NK-92 (cell line): ENCODE data around the gene TMEM131.

Experiments used
- DNase-seq: peaks from one replicate; lab custom pipeline; 2025; ENCODE audit not compliant: unreplicated experiment; lab: John Stamatoyannopoulos, UW

TMEM131 gene

DNA sequence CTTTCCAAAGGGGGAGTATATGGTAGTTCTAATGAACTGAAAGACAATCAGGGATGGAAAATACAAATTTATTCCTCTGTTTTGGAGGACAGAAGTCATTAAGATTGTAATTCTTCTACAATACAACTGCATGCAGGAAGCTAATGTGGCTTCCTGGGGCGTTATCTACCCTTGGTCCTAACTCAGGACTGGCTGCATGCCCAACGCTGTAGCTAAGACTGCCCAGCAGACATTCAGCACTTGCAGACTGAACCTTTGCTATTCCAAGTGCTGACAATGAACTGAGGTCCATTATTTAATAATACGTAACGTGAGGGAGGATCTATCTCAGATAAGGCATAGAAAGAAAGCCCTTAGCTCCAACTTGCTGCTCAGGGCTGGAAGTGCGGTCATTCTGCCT is 229.2 kb downstream of the TMEM131 start:
- DNase-seq, result no peak

DNA sequence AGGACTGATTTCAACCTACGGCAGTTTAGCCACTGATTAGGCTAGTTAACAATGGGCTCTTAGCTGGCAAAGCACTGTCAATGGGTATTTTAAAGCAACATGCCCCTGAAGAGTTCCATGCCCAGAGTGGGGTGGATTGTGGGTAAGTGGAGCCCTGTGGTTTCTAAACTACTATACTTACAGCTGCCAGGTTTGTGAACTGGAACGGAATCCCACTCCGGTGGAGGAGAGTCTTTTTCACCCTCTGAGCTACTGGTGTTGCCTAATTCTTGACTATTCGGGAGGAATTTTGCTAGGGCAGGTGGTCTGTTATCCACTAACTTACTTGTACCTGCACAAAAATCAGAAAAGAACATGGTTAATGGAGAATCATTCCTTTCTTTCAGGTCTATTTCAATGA is 229.8 kb downstream of the TMEM131 start:
- DNase-seq, result no peak

DNA sequence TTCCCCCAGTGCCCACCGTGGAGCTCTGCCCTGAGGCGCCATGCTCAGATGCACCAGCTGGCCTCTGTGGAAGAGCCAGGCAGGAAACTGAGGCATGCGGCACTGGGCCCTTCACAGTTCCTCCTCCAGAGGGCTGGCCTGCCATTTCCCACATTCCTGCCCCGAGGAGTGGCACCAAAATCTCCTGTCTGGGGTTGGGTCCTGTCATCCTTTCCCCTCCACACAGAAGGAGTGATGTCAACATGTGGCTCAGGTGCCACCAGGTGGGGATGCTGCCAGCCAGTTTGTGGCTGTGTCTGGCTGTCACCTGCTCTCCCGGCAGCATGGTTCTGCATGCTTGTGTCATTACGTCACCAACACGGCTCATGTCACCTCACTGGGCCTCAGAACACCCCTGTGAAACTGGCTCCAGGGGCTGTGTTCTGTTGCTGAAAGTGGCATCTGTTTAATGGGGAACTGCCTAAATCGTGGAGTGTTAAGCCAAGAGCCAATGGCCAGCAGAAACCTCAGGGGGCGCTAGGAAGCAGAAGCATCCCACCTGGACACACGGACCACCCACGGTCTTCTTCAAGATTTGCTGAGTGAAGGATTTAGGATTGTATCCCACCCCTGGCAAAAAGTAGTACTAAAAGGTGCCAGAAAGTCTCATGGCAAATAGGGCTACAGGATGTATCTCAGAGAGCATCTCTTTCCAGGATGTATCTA is 231.0 kb downstream of the TMEM131 start:
- DNase-seq, result no peak

DNA sequence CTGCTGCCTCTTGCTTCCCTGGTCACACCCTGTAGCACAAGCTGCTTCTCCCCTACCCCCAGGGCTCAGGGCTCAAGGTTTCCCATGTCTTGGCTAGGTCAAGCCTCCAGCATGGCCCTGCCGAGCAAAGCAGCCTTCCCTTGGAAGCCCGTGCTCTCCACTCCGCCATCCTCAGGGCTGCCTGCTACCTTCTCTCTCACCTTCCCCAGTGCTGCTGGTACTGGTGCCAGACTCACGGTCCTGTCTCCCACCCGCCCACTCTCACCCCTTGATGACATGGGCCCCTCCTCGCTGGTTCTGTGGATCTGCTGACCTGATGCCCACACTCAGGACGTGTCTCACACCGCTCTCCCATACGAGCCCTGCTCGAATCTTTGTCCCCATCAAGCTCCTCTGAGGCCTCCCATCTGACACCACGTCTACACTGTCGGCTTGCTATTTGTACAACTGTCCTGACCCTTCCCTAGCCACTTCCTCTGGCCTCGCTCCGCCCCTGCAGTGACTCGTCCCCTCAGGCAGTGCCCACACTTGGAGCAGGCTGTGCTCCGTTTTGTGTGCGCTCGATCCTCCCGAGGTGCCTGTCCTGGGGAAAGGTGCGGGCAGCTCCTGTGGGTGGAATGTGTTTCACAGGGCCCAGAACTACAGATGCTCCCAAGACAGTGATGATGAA is 232.4 kb downstream of the TMEM131 start:
- no peak for DNase-seq

DNA sequence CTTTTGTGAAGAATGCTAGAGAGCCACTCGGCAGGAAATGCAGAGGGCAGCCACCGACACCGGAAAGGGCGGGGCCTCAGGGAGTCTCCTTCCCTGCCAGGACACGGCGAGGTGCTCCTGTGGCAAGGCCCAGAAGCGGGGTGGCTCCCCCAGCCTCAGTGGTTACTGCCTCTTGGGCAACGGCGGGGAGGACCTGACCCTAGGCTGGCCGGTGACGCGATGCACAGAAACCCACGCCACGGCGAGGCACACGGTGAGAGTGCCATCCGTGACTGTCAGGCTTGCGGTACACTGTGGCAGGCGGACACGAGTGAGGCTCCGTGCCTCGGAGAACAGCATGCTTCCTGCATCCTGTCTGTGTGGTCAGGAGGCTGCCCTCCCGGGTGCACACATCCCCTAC is 234.6 kb downstream of the TMEM131 start:
- DNase-seq, result no peak

DNA sequence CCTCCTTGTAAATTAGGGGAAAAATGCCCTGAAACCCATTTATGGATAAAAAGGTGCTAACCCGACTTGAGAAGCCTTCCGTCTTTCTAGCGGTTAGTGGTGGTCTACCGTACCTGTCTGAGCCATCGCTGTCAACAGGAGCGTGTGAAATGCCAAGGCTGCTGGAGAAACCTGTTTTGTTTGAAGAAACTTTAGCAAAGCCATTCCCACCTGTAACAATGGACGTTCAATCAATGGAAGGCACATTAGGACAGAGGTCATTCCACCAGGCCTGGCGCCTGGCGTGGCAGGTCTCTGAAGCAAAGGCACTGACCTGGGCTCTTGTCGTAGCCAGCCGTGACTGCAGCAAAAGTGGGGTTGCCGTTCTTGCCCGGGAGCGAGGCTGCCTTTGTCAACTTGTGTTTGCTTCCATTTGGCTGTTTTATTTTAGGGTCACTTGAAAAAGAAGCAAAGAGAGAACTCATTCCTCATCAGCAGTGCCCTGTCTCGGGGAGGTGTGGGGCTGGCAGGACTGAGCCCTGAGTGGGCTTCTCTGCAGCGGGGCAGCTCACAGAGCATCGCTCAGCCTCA is 235.2 kb downstream of the TMEM131 start:
- DNase-seq, result no peak

DNA sequence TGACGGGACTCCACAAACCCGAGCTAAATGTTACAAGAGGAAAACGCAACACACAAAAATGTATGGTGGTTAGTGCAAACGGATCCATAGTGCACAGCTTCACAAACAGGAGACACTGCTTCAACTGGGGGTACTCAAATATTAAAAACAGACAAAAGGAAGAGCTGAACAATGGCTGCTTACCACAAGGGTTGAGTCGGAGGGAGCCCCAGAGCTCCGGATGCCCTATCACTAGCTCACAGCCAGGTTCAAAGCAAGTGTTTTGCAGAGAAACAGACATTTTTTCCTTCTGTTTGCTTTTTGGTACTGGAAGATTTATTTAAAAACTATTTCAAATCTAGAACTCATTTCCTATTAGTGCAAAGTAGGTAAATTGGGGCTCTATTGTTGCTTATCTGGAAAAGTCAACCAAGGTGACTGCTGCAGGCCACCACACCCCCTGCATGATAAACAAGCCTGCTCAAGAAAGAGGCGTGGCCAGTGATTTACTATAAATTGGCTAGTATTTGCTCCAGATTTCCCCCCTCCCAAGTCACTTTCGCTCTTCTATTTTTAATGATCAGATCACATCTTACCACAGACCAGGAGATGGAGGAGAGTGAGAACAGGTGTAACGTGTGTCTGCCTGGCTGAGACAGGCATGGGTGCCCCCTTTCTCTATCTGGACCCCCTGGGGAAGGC is 235.9 kb downstream of the TMEM131 start:
- no peak for DNase-seq

DNA sequence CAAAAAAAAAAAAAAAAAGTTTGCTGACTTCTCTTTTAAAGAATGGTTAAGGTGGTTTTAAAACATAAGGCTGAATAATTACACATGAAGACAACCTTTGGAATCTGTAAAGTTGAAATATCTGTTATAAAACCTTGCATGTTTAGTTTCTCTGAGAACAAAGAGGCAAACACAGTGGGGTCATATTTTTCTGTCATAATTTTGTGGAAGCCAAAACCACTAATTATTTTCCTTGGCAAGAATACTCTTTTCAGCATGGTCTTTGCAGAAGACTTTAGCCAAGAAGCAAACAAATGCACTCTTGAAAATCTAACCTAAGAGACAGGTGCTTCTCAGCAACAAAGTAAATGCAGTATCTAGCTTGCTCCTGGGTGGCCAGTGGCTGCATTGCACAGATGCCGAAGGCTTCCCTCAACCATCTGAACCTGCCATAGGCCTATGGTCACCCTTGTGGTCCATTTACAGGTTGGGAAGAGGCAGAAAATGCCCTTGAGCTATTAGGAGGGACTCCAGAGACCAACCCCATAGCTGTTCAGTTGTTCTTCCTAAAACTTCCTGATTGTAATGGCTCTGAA is 237.5 kb downstream of the TMEM131 start:
- no peak for DNase-seq

DNA sequence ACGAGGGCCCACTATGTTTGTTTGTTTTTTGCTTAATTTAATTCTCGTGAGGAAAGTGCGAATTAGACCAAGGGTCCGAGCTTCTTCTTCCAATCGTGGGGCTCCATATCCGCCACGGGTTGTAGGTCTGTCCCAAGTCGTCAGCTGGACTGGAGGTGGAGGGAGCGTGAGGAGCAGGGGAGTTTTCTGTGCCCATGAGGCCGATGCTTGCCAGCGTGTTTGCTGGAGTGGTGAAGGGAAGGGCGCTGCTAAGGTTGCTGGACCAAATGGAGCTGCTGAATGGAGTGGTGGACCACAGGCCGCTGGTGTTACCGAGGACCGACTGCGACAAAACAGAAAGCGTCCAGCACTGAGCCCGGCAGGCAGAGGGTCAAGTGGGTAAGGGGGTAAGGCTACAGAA is 238.7 kb downstream of the TMEM131 start:
- DNase-seq, result no peak

DNA sequence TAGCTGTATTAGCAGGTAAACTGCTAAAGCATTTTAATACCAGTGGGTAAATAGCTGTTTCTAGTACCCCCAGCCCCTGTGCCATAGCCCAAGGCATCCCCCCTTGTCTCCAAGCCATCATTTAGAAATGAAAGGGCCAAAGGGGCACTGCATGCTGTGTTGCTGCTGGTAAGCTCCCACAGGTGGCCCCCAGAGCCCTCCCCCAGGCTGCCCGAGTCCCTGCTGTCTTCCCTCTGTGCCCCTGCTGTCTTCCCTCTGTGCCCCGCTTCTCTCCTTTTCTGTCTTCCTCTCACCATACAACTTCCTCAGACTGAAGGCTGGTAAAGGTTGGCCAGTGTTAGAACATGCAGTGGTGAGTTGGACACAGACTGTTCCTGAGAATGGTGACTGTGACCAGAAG is 240.3 kb downstream of the TMEM131 start:
- no peak for DNase-seq

DNA sequence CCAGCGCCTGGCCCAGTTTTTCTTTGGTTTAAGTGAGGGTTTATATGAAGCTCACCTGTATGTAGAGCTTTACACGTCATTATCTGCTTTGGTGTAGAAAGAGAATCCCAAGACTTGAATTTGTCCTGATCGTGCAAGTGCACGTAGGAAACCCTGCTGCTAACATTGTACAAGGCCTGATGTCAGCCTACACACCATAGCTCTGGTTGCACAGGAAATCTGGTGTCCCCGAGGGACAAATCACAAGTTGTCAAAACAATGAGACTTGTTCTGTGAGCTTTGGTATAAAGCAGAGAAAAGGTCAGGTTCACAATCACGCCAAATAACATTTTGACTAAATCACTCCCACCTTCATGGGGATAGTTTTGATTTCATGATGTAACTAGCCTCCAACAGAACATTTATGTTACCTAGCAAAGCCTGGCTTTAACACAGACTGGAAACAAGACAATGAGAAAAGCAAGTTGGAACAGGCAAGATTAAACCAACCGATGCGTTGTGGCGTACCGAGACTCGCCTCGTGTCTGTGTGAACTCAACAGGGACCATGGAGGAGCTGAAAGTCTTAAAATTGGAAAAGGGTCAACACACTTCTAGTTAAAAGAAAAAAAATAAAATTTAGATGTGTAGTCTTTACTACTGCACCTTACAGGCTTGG is 240.9 kb downstream of the TMEM131 start:
- no peak for DNase-seq

DNA sequence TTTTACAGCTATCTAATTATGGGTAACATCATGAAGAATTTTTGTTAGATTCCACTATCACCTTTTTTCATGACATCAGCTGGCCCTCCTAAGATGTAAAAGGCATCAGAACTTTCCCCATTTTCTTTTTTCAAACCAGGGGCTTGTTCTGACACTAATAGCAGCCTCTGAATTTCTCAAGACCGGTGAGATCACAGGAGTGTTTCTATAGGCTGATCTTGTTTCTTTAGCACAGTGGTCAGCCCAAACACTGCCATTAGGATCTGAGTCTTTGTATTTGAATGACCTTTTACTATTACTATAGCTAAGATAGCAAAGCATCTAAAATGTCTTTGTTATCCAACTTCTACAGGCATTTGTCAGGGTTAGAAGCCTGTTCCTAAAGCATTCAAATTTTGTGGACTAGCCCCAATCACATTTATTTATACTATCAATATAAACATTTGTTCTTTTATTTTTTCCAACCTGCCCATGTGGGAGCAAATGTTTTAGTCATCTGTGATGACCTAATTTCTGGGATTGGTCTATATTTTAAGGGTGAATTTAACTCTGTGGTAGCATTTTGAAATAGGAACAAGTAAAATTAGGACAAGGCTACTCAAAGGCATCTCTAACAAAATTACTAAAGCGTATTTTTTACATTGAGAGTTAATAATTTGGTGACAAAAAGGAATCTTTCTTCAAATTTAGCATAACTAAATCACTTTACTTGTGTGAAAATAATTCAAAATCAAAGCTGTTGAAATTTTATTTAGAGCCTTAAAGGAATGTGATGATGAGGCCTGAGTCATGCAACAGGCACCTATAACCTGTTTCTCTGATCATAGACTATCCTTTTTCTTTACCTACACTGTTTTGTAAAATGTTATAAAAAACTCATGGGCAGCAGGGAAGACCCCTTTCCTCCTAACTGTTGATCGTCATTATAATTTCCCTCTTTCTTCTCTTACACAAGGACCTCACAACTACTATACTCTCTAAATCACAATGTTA is 243.1 kb downstream of the TMEM131 start:
- no peak for DNase-seq

DNA sequence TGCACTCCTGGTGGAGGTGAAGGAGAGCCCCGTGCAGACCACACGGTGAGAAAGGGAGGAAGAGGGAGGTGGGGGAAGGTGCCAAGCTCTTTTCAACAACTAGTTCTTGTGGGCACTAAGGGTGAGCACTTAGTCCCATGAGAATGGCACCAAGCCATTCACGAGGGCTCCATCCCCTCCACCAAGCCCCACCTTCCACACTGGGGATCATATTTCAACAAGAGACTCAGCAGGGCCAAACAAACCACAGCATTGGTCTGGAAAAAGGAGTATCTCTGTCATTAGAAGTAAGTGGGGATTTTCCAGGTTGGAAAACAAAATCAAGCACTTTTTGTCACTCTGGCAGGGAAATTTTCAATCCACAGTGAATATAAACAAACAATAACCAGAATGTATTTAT is 244.0 kb downstream of the TMEM131 start:
- DNase-seq, result no peak

DNA sequence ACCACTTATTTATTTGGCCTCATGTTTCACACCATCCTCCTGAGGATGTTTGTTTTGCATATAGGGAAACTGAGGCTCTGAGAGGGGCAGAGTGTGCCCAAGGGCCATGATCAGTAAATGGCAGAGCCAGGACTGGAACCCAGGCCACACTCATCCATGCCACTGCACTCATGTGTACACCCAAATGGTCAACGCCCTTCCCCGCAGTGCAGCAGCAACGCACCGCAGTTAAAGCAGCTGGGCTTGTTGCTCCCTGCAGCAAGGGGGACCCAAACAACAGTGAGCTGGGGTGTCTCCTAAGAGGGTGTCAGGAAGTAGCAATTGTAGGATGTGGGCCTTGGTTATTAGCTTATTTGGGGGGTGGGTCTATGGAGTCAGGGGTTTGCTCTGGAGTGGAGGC is 245.7 kb downstream of the TMEM131 start:
- no peak for DNase-seq

DNA sequence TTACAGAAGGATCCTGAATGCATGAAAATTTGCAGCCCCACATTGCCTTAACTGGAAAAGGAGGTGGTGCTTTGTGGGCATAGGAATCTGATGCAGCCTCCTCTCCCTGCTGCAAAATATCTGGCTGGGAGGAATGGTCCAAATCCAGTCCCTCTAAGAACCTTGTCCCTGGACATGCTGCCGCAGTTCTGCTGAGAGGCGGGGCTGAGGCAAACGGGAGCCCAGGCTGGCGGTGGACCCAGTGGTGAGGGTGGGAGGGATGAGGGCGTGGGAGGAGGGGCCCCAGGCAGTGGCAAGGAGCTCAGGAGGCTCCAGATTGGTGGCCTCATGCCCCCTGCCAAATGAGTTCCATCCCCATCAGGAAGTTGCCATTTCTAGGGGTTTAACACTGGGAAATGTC is 246.2 kb downstream of the TMEM131 start:
- no peak for DNase-seq

DNA sequence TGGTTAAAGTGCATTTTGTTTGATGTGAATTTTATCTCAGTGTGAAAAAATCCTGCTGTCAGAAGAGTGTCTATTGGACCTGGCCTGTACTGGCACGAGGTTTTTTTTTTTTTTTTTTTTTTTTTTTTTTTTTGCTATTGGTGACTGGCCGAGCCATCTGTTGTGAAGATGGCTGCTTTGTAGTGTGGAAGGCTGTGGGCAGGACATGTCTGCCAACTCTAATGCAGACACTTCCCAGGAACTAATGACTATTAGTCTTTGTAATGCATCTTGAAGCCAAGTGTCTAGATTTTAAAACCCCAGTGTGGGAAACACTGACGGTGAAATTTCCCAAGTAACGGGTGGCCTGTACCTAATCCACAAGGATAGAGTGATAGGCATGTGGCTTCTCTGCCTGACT is 248.0 kb downstream of the TMEM131 start:
- DNase-seq, result no peak

DNA sequence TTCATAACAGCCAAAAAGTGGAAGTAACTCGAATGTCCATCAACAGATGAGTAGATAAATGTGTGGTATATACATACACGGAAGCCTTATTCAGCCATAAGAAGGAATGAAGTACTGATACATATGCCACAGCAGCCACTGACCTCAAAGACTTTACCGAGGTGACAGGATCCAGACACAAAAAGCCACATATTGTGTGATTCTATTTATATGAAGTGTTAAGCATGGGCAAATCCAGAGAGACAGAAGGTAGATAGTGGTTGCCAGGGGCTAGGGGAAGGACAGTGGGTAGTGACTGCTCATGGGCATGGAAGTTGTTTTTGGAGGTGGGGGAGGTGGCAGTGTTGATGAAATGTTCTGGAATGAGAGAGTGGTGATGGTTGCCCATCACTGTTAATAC is 248.5 kb downstream of the TMEM131 start:
- no peak for DNase-seq

DNA sequence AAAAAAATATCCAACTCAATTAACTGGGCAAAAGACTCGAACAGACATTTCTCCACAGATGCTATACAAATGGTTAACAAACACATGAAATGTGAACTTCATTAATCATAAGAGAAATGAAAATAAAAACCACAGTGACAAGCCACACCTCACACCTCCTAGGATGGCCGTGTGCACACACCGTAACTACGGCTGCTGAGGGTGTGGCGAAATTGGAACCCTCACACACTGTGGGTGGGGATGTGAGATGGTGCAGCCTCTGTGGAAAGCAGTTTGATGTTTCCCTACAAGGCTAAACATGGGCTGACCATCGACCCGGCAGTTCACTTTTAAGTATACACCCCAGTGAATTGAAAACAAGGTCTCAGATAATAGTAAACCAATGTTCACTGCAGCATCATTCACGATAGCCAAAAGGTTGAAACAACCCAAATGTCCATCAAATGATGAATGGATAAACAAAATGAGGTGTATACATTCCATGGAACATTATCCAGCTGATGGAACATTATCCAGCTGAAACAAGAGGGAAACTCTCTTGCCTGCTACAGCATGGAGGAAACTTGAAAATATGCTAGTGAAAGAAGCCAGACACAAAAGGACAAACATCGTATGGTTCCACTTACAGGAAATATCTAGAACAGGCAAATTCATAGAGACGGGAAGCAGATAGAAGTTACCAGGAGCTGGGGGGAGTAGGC is 250.1 kb downstream of the TMEM131 start:
- DNase-seq, result no peak

DNA sequence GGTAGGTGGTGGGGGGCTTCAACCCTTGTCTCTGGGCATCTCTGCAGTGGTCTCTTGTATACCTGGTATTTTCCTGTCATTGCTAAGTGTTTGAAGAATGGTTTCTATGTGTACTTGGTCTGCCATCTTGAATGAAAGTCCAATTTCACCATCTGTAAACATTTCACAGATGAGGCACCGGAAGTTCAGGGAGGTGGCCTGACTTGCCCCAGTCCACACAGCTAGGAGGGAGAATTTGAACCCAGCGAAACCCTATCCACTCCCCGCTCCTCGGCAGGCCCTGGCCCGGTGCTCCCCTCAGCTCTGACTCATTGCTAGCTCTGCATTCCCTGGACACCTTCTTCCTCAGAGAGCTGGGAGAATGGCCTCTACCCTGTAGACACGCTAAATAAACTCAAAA is 251.8 kb downstream of the TMEM131 start:
- no peak for DNase-seq
